Upper lobe of right lung (tissue), 1 donor: ENCODE results near the gene PHLPP1. TPM values are rescaled to one million over a fixed set of nuclear protein-coding genes. Genes with fewer than 3 reads are reported as not detected.

Experiments
- ATAC-seq: fragments of 200-7000 bp; cut with Tn5 transposase; one replicate; pipeline ENCODE4 v1.9.1; 2020; ENCODE audit warnings: mild to moderate bottlenecking, moderate library complexity
- DNase-seq: peaks from one replicate; pipeline ENCODE4 v3.0.0-alpha.2; 2020
- H3K27ac ChIP-seq: fragments of 200-600 bp; one replicate; pipeline ENCODE4 v1.8.0; 2022
- H3K27me3 ChIP-seq: fragments of 200-600 bp; one replicate; pipeline ENCODE4 v1.8.0; 2022; ENCODE audit warnings: mild to moderate bottlenecking
- H3K36me3 ChIP-seq: fragments of 200-600 bp; one replicate; pipeline ENCODE4 v1.8.0; 2022
- H3K4me1 ChIP-seq: fragments of 200-600 bp; one replicate; pipeline ENCODE4 v1.8.0; 2022
- H3K4me3 ChIP-seq: fragments of 200-600 bp; one replicate; pipeline ENCODE4 v1.8.0; 2022; ENCODE audit warnings: mild to moderate bottlenecking
- H3K9me3 ChIP-seq: fragments of 200-600 bp; one replicate; pipeline ENCODE4 v1.8.0; 2022
- CTCF ChIP-seq: fragments of 200-600 bp; IDR thresholded peaks from one replicate; pipeline ENCODE4 v1.8.0; 2022; ENCODE audit warnings: antibody characterized with exemption
- intact Hi-C: fragments of 100-400 bp; cut with DNase I; formaldehyde crosslinking; loops from one replicate; pipeline ENCODE4 v1.11.0; 2022
- total RNA-seq: library from RNA; stranded (reverse); fragmentation: NEBNext Ultra II Directional; extraction: Animal tissue kit (Norgen Biotek cat#: 25700); gene quantifications from one replicate; pipeline ENCODE4 v1.2.1, GENCODE V29; 2021
- donor health status: DM: no; HTN: yes; CAD: no; lungs with severe emphysema.

PHLPP1 gene
- total RNA-seq, 1 donor from 2014 or later = 11.9 TPM

DNA sequence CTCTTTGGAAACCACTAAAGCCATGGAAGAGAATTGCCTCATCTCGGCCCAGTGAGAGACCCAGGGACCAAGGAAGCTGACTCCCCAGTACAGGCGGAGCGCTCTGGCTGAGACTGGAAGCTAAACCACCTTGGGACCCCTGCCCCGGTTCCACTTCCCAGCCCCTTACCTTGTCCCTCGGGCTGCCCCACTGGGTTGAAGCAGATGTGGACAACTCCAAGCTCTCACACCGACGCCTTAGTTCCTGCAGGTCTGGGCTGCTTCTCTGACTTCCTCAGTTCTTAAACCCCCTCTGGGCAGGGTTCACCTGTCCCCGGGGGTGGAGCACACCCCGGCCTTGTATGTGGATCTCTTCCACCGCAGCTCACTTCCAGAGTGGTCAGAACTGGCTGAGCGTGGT lies 266.2 kb downstream of the PHLPP1 start:
- TF ChIP-seq CTCF = no peak
- Histone ChIP-seq H3K27ac (no peak overlapping the region), H3K4me1 (no peaks in the 10 kb centered on the region), H3K36me3 (peaks cover 8% of the 10 kb centered on the region), H3K9me3 (no peaks in the 10 kb centered on the region), H3K27me3 (no peaks in the 10 kb centered on the region), H3K4me3 (no peak overlapping the region)
- intact Hi-C loops = no loop called here
- ATAC-seq (no peak), DNase-seq (no peak)

DNA sequence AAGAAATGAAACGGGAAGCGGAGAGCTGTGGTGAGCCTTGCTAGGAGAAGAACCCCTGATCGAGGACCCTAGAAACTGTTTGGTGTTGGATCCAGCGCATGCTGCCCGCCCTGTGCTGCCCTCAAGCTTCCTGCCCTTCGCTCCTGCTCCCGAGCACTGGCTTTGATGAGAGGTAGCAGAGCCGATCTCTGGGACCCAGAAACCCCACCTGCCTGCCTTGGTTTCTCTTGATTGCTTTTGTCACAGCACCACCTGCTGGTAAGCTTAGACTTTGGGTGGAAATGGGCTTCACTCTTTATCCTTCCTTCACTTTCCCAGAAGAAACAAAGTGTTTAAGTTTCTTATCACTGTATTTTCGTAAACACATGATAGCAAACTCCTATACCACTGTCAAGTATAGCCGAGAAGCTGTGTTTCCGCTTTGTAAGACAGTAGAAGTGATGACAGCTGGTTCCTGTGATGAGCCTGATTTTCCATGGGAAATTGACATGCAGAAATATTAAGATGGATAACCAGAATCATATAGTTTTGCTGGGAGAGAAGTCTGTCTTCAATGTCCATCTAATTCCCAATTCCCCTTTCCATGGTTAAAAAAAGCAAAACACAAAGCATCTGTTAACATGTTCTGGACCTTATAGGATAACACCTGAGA lies 267.4 kb downstream of the PHLPP1 start:
- Histone ChIP-seq H3K4me1 (no peaks in the 10 kb centered on the region), H3K4me3 (peak overlapping the region; percentile 18), H3K27ac (no peak overlapping the region), H3K27me3 (no peaks in the 10 kb centered on the region), H3K9me3 (no peaks in the 10 kb centered on the region), H3K36me3 (peaks cover 8% of the 10 kb centered on the region)
- DNase-seq (no peak), ATAC-seq (peak; percentile 81)
- intact Hi-C loops = no loop called here
- TF ChIP-seq CTCF = peak; percentile 78

DNA sequence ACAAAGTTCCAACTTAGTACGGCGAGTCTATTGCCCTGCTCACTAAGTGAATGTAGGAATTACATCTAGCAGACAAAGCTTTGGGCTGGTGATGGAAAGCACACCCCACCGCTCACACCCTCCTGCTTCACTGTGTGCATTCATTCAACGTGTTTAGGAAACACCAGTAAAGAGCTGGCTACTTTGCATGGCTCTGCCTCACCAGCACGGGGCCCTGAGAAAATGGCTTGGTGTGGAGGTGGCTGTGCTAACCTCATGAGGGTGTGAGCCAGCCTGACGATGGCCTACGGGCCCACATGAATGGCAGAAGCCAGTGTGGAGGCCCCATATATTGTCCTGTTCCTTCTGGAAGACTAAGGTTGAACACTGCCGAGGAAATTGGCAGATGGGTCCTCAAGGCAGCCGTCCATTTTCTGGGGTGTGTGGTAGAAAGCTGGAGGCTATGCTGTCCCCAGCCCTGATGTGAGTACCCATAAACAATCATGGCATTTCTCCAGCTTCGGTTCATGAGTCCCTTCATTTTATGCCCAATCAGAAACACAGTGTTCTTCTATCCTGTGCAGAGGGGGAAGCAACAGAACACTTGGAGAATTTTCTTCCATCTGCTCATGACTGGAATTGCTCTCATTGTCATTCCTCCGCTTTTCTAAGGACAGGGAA lies 269.4 kb downstream of the PHLPP1 start:
- no peak for DNase-seq
- TF ChIP-seq CTCF = no peak
- Histone ChIP-seq H3K9me3 (no peaks in the 10 kb centered on the region), H3K36me3 (no peaks in the 10 kb centered on the region), H3K4me3 (no peak overlapping the region), H3K27me3 (no peaks in the 10 kb centered on the region), H3K27ac (no peak overlapping the region), H3K4me1 (no peaks in the 10 kb centered on the region)
- no peak for ATAC-seq
- intact Hi-C loops = no loop called here

DNA sequence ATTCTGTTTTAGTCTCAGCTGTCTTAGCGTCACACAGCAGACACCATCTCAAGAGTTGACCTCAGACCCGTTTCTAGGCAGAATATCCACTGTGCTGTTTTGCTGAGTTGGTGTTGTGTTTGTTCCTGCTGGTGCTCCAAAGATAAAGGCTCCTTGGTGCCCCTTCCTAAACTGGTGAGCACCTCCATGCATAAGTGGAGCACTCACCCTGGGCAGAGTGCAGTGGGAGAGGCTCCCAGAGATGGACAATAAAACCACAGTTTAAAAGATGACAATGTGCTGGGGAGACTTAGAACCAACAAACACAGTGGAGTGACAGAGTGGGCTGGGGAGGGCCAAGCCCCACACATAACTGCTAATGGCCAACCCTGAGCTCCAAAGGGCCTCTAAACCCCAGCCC lies 271.1 kb downstream of the PHLPP1 start:
- no peaks in the 10 kb centered on the region for H3K27me3 ChIP-seq
- no peak overlapping the region for H3K4me3 ChIP-seq
- TF ChIP-seq CTCF = no peak
- H3K9me3 ChIP-seq = no peaks in the 10 kb centered on the region
- no peaks in the 10 kb centered on the region for H3K4me1 ChIP-seq
- intact Hi-C loops = no loop called here
- no peak for ATAC-seq
- H3K27ac ChIP-seq = no peak overlapping the region
- H3K36me3 ChIP-seq = no peaks in the 10 kb centered on the region
- no peak for DNase-seq

- intact Hi-C loops = no loop called here
- DNase-seq = no peak
- Histone ChIP-seq H3K4me3 (no peak overlapping the region), H3K9me3 (no peaks in the 10 kb centered on the region), H3K4me1 (no peaks in the 10 kb centered on the region), H3K27ac (no peak overlapping the region), H3K36me3 (no peaks in the 10 kb centered on the region), H3K27me3 (no peaks in the 10 kb centered on the region)
- TF ChIP-seq CTCF = no peak
- no peak for ATAC-seq
Measured at GRCh38 chr18:62987055-62987830, 271.9 kb downstream of the PHLPP1 start.
